GM12878 (cell line): ENCODE data around the gene NECTIN2. TPM values are rescaled to one million over a fixed set of nuclear protein-coding genes. Genes with fewer than 3 reads are reported as not detected.
"Not testable (repeated sequence)": the region's sequence is repeated elsewhere in the genome, so short reads cannot be mapped to it uniquely, and the experiment has no call there.

ENCODE experiments used
- ATAC-seq: fragments of 200-7000 bp; cut with Tn5 transposase; 3 replicates; pipeline ENCODE4 v1.9.1; 2020; ENCODE audit warnings: mild to moderate bottlenecking, moderate library complexity
- BruUV-seq: library from RNA; stranded (reverse); fragments of 400-500 nt; replicated peaks from 2 replicates; lab custom pipeline; 2021; lab: Mats Ljungman, UMichigan
- CTCF ChIA-PET: fragments of 300-600 bp; sonication (Branson Sonifier 250); formaldehyde crosslinking; extraction: SDS; loops from one replicate; lab custom pipeline; 2021; ENCODE audit warnings: inconsistent platforms; lab: Yijun Ruan, JAX
- POLR2A ChIA-PET: fragments of 350-600 bp; formaldehyde crosslinking; extraction: SDS; loops from one replicate; lab custom pipeline; 2021; ENCODE audit warnings: inconsistent platforms; lab: Charles Lee
- RAD21 ChIA-PET: fragments of 300-600 bp; sonication (Branson Sonifier 250); formaldehyde crosslinking; loops from one replicate; lab custom pipeline; 2023; ENCODE audit warnings: antibody characterized with exemption; ENCODE audit not compliant: unreplicated experiment; lab: Charles Lee
- SMC1A ChIA-PET: fragments of 300-600 bp; sonication (Branson Sonifier 250); formaldehyde crosslinking; loops from one replicate; lab custom pipeline; 2023; ENCODE audit not compliant: unreplicated experiment, uncharacterized antibody; lab: Charles Lee
- DNase-seq: peaks from one replicate; pipeline ENCODE4 v3.0.0-alpha.2; 2011; ENCODE audit warnings: low read depth, low spot score
- FAIRE-seq: peaks from 3 replicates; lab custom pipeline; 2011; peaks lifted over from hg19 to GRCh38; lab: Jason Lieb, UNC
- H2AFZ ChIP-seq: 2 replicates; pipeline ENCODE4 v1.6.0; 2011; ENCODE audit warnings: low read depth, low read length, control low read depth; ENCODE audit not compliant: control insufficient read depth
- H3K27ac ChIP-seq: 2 replicates; pipeline ENCODE4 v1.5.1; 2011; ENCODE audit warnings: control low read depth; ENCODE audit not compliant: control insufficient read depth, insufficient read depth
- H3K27me3 ChIP-seq, 2 experiments: replicated peaks in 1 of 2; 2 replicates each; pipeline versions ENCODE4 v1.6.0 to v1.6.1; 2011; ENCODE audit warnings: low read length in 1 of 2; ENCODE audit not compliant: control insufficient read depth in 2 of 2, insufficient read depth in 2 of 2
- H3K36me3 ChIP-seq, 2 experiments: 2 replicates each; pipeline ENCODE4 v1.5.1; 2011; ENCODE audit warnings: low read length in 1 of 2; ENCODE audit not compliant: control insufficient read depth in 2 of 2, insufficient read depth in 2 of 2
- H3K4me1 ChIP-seq: 2 replicates; pipeline ENCODE4 v1.6.1; 2011; ENCODE audit warnings: mild to moderate bottlenecking, low read length, moderate library complexity, mixed read lengths; ENCODE audit not compliant: control insufficient read depth, insufficient read depth
- H3K4me2 ChIP-seq: 2 replicates; pipeline ENCODE4 v1.6.0; 2011; ENCODE audit warnings: control low read depth; ENCODE audit not compliant: control insufficient read depth, insufficient read depth
- H3K4me3 ChIP-seq: fragments of 200-600 bp; sonication (generic); 2 replicates; pipeline ENCODE4 v1.5.1; 2016
- H3K79me2 ChIP-seq: 2 replicates; pipeline ENCODE4 v1.6.0; 2011; ENCODE audit warnings: low read length; ENCODE audit not compliant: control insufficient read depth, insufficient read depth
- H3K9ac ChIP-seq: 2 replicates; pipeline ENCODE4 v1.8.0; 2011; ENCODE audit warnings: low read length, control low read depth, mixed read lengths; ENCODE audit not compliant: control insufficient read depth, insufficient read depth
- H3K9me3 ChIP-seq: replicated peaks from 3 replicates; pipeline ENCODE4 v1.5.1; 2011; ENCODE audit warnings: mild to moderate bottlenecking, low read length; ENCODE audit not compliant: control insufficient read depth, insufficient read depth
- H4K20me1 ChIP-seq: 2 replicates; pipeline ENCODE4 v1.6.0; 2011; ENCODE audit not compliant: control insufficient read depth, insufficient read depth
- FOS ChIP-seq: IDR thresholded peaks from 3 replicates; pipeline ENCODE4 v1.6.1; 2011; ENCODE audit warnings: borderline replicate concordance; ENCODE audit not compliant: insufficient read length; ENCODE audit errors: extremely low read depth
- SIX5 ChIP-seq: IDR thresholded peaks from 2 replicates; pipeline ENCODE4 v1.6.1; 2011; ENCODE audit warnings: mild to moderate bottlenecking, low read depth, low read length, moderate library complexity; ENCODE audit not compliant: severe bottlenecking
- SMAD1 ChIP-seq: fragments of 450-650 bp; IDR thresholded peaks from 2 replicates; pipeline ENCODE4 v1.6.1; 2018; ENCODE audit warnings: mild to moderate bottlenecking, low read depth; ENCODE audit not compliant: partially characterized antibody
- TCF7 ChIP-seq: IDR thresholded peaks from 2 replicates; pipeline ENCODE4 v1.6.1; 2014; ENCODE audit warnings: antibody characterized with exemption, borderline replicate concordance
- ZNF24 ChIP-seq: fragments of 450-650 bp; IDR thresholded peaks from 2 replicates; pipeline ENCODE4 v1.6.1; 2017; ENCODE audit warnings: antibody characterized with exemption, mild to moderate bottlenecking
- ZNF274 ChIP-seq: IDR thresholded peaks from one replicate; pipeline ENCODE4 v1.8.0; 2011; ENCODE audit not compliant: insufficient read length, insufficient read depth
- WGBS: methylation state at CpG from one replicate; pipeline ENCODE4 v1.1.6; 2016; ENCODE audit warnings: low lambda C conversion rate; ENCODE audit not compliant: insufficient replicate concordance, insufficient coverage; ENCODE audit errors: missing lambda C conversion rate; 5-methylcytosine and 5-hydroxymethylcytosine counted together
- in situ Hi-C: fragments of 300-500 bp; cut with MboI; formaldehyde crosslinking; loops from 9 replicates; pipeline ENCODE4 v1.14.3; 2018; ENCODE audit warnings: mixed read lengths
- intact Hi-C: fragments of 100-400 bp; cut with micrococcal nuclease; formaldehyde crosslinking; loops from one replicate; pipeline ENCODE4 v1.14.2; 2022; ENCODE audit not compliant: unreplicated experiment
- polyA plus RNA-seq, 11 experiments: library from polyadenylated mRNA; depleted of rRNA in 4 of 11; unstranded in 6 of 11; stranded (reverse) in 5 of 11; fragments of >200 nt; fragmentation: Nextera tagmentation in 4 of 11; fragmentation: Illumina TruSeq in 1 of 11; extraction: Ambion mirVana in 4 of 11; extraction: Trizol in 1 of 11; gene quantifications; 1 replicate in 1 of 11; 2 replicates in 10 of 11; pipeline versions ENCODE4 v1.2.1 to v1.2.3, GENCODE V29; 2011 to 2016; ENCODE audit warnings: inconsistent platforms in 2 of 11, missing spikeins in 2 of 11, low read depth in 1 of 11
- total RNA-seq, 4 experiments: library from RNA; depleted of rRNA in 3 of 4; stranded (reverse); fragments of >200 nt in 3 of 4; fragmentation: Illumina TruSeq in 1 of 4; extraction: Trizol in 1 of 4; gene quantifications; 2 replicates each; pipeline versions ENCODE4 v1.2.1 to v1.2.3, GENCODE V29; 2013 to 2021
- TF ChIP-seq, protein P1 (sequence below): IDR thresholded peaks from 2 replicates; pipeline ENCODE4 v1.6.1; 2012; ENCODE audit warnings: low read depth, low read length, improper control_type of control experiment

The NECTIN2 gene
- total and polyA plus RNA-seq, 10 of the 15 experiments (the other 5 are each of a cell fraction or from before 2014, with no cell fraction given) = 0.05 to 0.36 (median 0.26) TPM; not detected in 5

DNA sequence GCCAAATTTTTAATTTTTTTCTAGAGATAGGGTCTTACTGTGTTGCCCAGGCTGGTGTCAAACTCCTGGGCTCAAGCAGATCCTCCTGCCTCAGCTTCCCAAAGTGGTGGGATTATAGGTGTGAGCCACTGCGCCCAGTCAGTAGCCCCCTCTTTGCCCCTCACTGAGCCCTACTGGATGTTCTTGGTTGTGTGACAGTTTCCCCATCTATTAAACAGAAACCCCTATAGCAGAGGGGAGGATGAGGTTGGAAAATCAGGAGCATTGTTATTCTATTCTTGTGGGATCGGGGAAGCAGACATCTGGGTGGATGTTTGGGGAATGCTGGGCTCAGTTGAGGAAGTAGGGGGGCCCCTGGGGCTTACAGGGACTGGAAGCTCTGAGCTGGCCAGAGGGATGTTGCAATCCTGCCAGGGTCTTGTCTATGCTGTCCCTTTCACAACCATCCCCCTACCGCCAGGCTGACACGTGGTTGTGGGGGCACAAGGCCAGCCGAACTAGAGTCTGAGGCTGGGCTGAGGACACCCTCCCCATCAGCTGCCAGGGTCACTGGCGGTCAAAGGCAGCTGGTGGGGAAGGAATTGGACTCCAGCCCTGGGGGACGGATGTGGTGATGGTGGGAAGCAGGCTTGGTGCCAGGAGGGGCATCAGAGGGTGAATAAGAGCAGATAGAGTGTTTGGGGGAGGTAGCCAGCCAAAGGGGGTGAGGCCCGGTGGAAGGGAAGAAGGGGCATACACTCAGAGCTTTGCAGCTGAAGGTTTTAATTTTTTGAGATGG lies 79.2 kb downstream of the NECTIN2 start:
- Histone ChIP-seq H3K4me3 (no peak overlapping the region), H4K20me1 (no peaks in the 10 kb centered on the region), H3K4me1 (no peaks in the 10 kb centered on the region), H3K9me3 (no peaks in the 10 kb centered on the region), H2AFZ (no peak overlapping the region), H3K27ac (no peak overlapping the region), H3K36me3 (no peaks in the 10 kb centered on the region), H3K79me2 (no peaks in the 10 kb centered on the region), H3K4me2 (no peak overlapping the region), H3K9ac (no peak overlapping the region), H3K27me3 (no peaks in the 10 kb centered on the region; a peak in 1 of 4 replicates)
- DNase-seq (no peak), ATAC-seq (no peak), FAIRE-seq (no peak)
- CTCF ChIA-PET = no interaction called here
- in situ Hi-C loops (no loop called here), intact Hi-C loops (no loop called here)
- SMC1A ChIA-PET = no interaction called here
- POLR2A ChIA-PET = no interaction called here
- RAD21 ChIA-PET = no interaction called here
- no TSS peak for BruUV-seq
- 6% methylated on average over 8 of the region's 8 CpGs for WGBS
- no peak for TF ChIP-seq ZNF24
- no peak for TF ChIP-seq SMAD1
- TF ChIP-seq, protein P1, sequence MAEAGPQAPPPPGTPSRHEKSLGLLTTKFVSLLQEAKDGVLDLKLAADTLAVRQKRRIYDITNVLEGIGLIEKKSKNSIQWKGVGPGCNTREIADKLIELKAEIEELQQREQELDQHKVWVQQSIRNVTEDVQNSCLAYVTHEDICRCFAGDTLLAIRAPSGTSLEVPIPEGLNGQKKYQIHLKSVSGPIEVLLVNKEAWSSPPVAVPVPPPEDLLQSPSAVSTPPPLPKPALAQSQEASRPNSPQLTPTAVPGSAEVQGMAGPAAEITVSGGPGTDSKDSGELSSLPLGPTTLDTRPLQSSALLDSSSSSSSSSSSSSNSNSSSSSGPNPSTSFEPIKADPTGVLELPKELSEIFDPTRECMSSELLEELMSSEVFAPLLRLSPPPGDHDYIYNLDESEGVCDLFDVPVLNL = no peak
- no peak for TF ChIP-seq SIX5
- TF ChIP-seq ZNF274 = no peak
- no peak for TF ChIP-seq FOS
- TF ChIP-seq TCF7 = no peak

DNA sequence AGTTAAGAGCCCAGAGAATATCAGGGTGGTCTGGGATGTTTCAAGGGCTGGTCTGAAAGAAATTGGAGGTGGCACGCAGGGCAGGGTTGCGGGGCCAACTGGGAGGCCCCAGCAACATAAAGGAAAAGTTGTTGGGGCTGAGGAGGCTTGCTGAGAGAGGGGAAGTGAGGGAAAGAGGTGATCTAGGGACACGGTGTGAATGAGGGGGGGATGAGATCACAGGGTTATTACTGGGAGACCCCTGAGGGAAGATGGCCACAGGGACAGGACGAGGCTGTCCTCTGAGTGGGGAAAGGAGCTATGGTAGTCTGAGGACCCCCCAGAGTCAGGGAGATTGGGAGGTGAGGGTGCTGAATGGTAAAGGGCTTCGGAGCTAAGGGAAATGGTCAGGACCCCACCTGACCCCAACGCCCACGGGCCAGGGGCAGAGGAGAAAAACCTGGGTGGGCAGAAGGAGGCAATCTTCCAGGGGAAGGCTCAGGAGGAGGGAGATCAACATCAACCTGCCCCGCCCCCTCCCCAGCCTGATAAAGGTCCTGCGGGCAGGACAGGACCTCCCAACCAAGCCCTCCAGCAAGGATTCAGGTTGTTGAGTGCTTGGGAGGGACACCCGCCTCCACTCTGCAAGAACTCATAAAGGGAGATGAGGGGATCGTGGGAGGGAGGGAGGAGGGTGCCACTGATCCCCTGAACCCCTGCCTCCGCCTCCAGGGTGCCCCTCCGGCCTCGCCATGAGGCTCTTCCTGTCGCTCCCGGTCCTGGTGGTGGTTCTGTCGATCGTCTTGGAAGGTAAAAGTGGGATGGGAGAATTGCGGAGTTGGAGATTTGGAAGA lies 80.4 kb downstream of the NECTIN2 start:
- H4K20me1 ChIP-seq, H3K4me1 ChIP-seq, H3K4me3 ChIP-seq, FAIRE-seq, H3K36me3 ChIP-seq, H2AFZ ChIP-seq, DNase-seq, POLR2A ChIA-PET, CTCF ChIA-PET, SMC1A ChIA-PET, H3K4me2 ChIP-seq, H3K27me3 ChIP-seq, H3K27ac ChIP-seq, H3K9ac ChIP-seq, intact Hi-C loops, H3K9me3 ChIP-seq, H3K79me2 ChIP-seq, in situ Hi-C loops, BruUV-seq: not testable (repeated sequence)
- ATAC-seq = peak; percentile 17; the same call in 2 of the 3 replicates
- 30% methylated on average over 17 of the region's 19 CpGs for WGBS
- RAD21 ChIA-PET = interaction anchor here (0.5 kb wide), 1 partner anchor 71 kb away, joined by 4 read pairs; no protein-coding TSS in a partner anchor
